Measurements from ENCODE around the gene LRRC25. TPM values are rescaled to one million over a fixed set of nuclear protein-coding genes. Genes with fewer than 3 reads are reported as not detected.
"Not testable (repeated sequence)": the region's sequence is repeated elsewhere in the genome, so short reads cannot be mapped to it uniquely, and the experiment has no call there.

LRRC25 gene
- total and polyA plus RNA-seq, 5 donors = 1.5 to 4.3 (median 3.6) TPM

GRCh38 chr19:18354743-18355142 is 42.7 kb downstream of the LRRC25 start:
- H3K4me1 ChIP-seq (ENCODE audit: control insufficient read depth, insufficient read depth, low read length); DNase-seq; ATAC-seq; H3K27ac ChIP-seq (ENCODE audit: low read length); H3K4me3 ChIP-seq (ENCODE audit: low read length); H3K9me3 ChIP-seq (ENCODE audit: control insufficient read depth, low read length); H3K27me3 ChIP-seq (ENCODE audit: control insufficient read depth, insufficient read depth): not testable (repeated sequence)
- intact Hi-C loops (cut with DNase I) = loop anchor here in 2 of 4 donors (5.0 kb wide), 2 partner anchors 43 to 58 kb away; partner anchors contain the start of gene LRRC25 (in 1 of the 2)
- WGBS = 97% methylated on average over 7 of the region's 7 CpGs

GRCh38 chr19:18353378-18354005 is 43.9 kb downstream of the LRRC25 start:
- WGBS = 92% methylated on average over 8 of the region's 8 CpGs
- no peak for DNase-seq
- H3K4me3 ChIP-seq (ENCODE audit: low read length) = no peak overlapping the region
- no peak overlapping the region for H3K27ac ChIP-seq (ENCODE audit: low read length)
- no peak for ATAC-seq
- no peaks in the 10 kb centered on the region for H3K9me3 ChIP-seq (ENCODE audit: control insufficient read depth, low read length)
- intact Hi-C loops (cut with DNase I) = loop anchor here in 2 of 4 donors (5.0 kb wide), 2 partner anchors 44 to 59 kb away; partner anchors contain the start of gene LRRC25 (in 1 of the 2)
- no peaks in the 10 kb centered on the region for H3K4me1 ChIP-seq (ENCODE audit: control insufficient read depth, insufficient read depth, low read length)
- no peaks in the 10 kb centered on the region for H3K27me3 ChIP-seq (ENCODE audit: control insufficient read depth, insufficient read depth)

GRCh38 chr19:18351544-18351943 is 45.9 kb downstream of the LRRC25 start:
- no peaks in the 10 kb centered on the region for H3K27me3 ChIP-seq (ENCODE audit: control insufficient read depth, insufficient read depth)
- intact Hi-C loops (cut with DNase I) = loop anchor here in 2 of 4 donors (5.0 kb wide), 2 partner anchors 46 to 61 kb away; partner anchors contain the start of gene LRRC25 (in 1 of the 2)
- no peak for DNase-seq
- H3K4me3 ChIP-seq (ENCODE audit: low read length) = no peak overlapping the region
- no peak for ATAC-seq
- no peaks in the 10 kb centered on the region for H3K4me1 ChIP-seq (ENCODE audit: control insufficient read depth, insufficient read depth, low read length)
- WGBS = 91% methylated on average over 7 of the region's 7 CpGs
- no peak overlapping the region for H3K27ac ChIP-seq (ENCODE audit: low read length)
- H3K9me3 ChIP-seq (ENCODE audit: control insufficient read depth, low read length) = no peaks in the 10 kb centered on the region

- intact Hi-C loops (cut with DNase I) = loop anchor here in 2 of 4 donors (5.0 kb wide), 2 partner anchors 47 to 62 kb away; partner anchors contain the start of gene LRRC25 (in 1 of the 2)
- Histone ChIP-seq H3K4me1 (ENCODE audit: control insufficient read depth, insufficient read depth, low read length) (no peaks in the 10 kb centered on the region), H3K27me3 (ENCODE audit: control insufficient read depth, insufficient read depth) (no peaks in the 10 kb centered on the region), H3K27ac (ENCODE audit: low read length) (no peak overlapping the region), H3K9me3 (ENCODE audit: control insufficient read depth, low read length) (no peaks in the 10 kb centered on the region), H3K4me3 (ENCODE audit: low read length) (no peak overlapping the region)
- ATAC-seq = no peak
- DNase-seq = no peak
- WGBS = 85% methylated on average over 9 of the region's 9 CpGs
Observed at GRCh38 chr19:18350490-18350889, 46.9 kb downstream of the LRRC25 start.

- Histone ChIP-seq H3K9me3 (ENCODE audit: control insufficient read depth, low read length) (no peaks in the 10 kb centered on the region), H3K4me3 (ENCODE audit: low read length) (no peak overlapping the region), H3K27ac (ENCODE audit: low read length) (no peak overlapping the region), H3K27me3 (ENCODE audit: control insufficient read depth, insufficient read depth) (no peaks in the 10 kb centered on the region), H3K4me1 (ENCODE audit: control insufficient read depth, insufficient read depth, low read length) (no peaks in the 10 kb centered on the region)
- intact Hi-C loops (cut with DNase I) = loop anchor here (2.0 to 10.0 kb wide), 4 partner anchors 48 to 63 kb away; partner anchors contain the start of gene LRRC25 (in 1 of the 4)
- DNase-seq (peak; percentile 34 to 76 (median 69)), ATAC-seq (peak in 1 of 2 donors; percentile 66)
- 62% methylated on average over 12 of the region's 12 CpGs for WGBS
Observed at GRCh38 chr19:18349524-18350128, 47.8 kb downstream of the LRRC25 start.

- H3K9me3 ChIP-seq (ENCODE audit: control insufficient read depth, low read length); H3K4me1 ChIP-seq (ENCODE audit: control insufficient read depth, insufficient read depth, low read length); H3K4me3 ChIP-seq (ENCODE audit: low read length); DNase-seq; ATAC-seq; H3K27ac ChIP-seq (ENCODE audit: low read length); H3K27me3 ChIP-seq (ENCODE audit: control insufficient read depth, insufficient read depth): not testable (repeated sequence)
- 87% methylated on average over 6 of the region's 6 CpGs for WGBS
- intact Hi-C loops (cut with DNase I) = loop anchor here in 3 of 4 donors (2.0 to 10.0 kb wide), 3 partner anchors 56 to 63 kb away; no protein-coding TSS in a partner anchor
Observed at GRCh38 chr19:18348818-18349339, 48.5 kb downstream of the LRRC25 start.

GRCh38 chr19:18348171-18348570 is 49.3 kb downstream of the LRRC25 start:
- 91% methylated on average over 17 of the region's 17 CpGs for WGBS
- no peaks in the 10 kb centered on the region for H3K27me3 ChIP-seq (ENCODE audit: control insufficient read depth, insufficient read depth)
- no peaks in the 10 kb centered on the region for H3K9me3 ChIP-seq (ENCODE audit: control insufficient read depth, low read length)
- intact Hi-C loops (cut with DNase I) = loop anchor here in 3 of 4 donors (2.0 to 10.0 kb wide), 3 partner anchors 57 to 64 kb away; no protein-coding TSS in a partner anchor
- ATAC-seq (peak in 1 of 2 donors; percentile 13), DNase-seq (no peak)
- H3K4me1 ChIP-seq (ENCODE audit: control insufficient read depth, insufficient read depth, low read length) = no peaks in the 10 kb centered on the region
- no peak overlapping the region for H3K27ac ChIP-seq (ENCODE audit: low read length)
- no peak overlapping the region for H3K4me3 ChIP-seq (ENCODE audit: low read length)

- H3K4me1 ChIP-seq (ENCODE audit: control insufficient read depth, insufficient read depth, low read length) = no peaks in the 10 kb centered on the region
- no peaks in the 10 kb centered on the region for H3K9me3 ChIP-seq (ENCODE audit: control insufficient read depth, low read length)
- no peak overlapping the region for H3K27ac ChIP-seq (ENCODE audit: low read length)
- H3K27me3 ChIP-seq (ENCODE audit: control insufficient read depth, insufficient read depth) = no peaks in the 10 kb centered on the region
- ATAC-seq (no peak), DNase-seq (no peak)
- intact Hi-C loops (cut with DNase I) = loop anchor here in 2 of 4 donors (5.0 to 10.0 kb wide), 2 partner anchors 59 to 66 kb away; no protein-coding TSS in a partner anchor
- 68% methylated on average over 8 of the region's 8 CpGs for WGBS
- H3K4me3 ChIP-seq (ENCODE audit: low read length) = no peak overlapping the region
Observed at GRCh38 chr19:18346091-18346490, 51.3 kb downstream of the LRRC25 start.

GRCh38 chr19:18345296-18345695 is 52.1 kb downstream of the LRRC25 start:
- Histone ChIP-seq H3K4me3 (ENCODE audit: low read length) (no peak overlapping the region), H3K27me3 (ENCODE audit: control insufficient read depth, insufficient read depth) (no peaks in the 10 kb centered on the region), H3K4me1 (ENCODE audit: control insufficient read depth, insufficient read depth, low read length) (no peaks in the 10 kb centered on the region), H3K27ac (ENCODE audit: low read length) (no peak overlapping the region), H3K9me3 (ENCODE audit: control insufficient read depth, low read length) (no peaks in the 10 kb centered on the region)
- WGBS = 94% methylated on average over 6 of the region's 6 CpGs
- no peak for DNase-seq
- intact Hi-C loops (cut with DNase I) = loop anchor here in 2 of 4 donors (5.0 to 10.0 kb wide), 2 partner anchors 60 to 67 kb away; no protein-coding TSS in a partner anchor
- ATAC-seq = no peak

GRCh38 chr19:18344582-18344950 is 52.9 kb downstream of the LRRC25 start:
- DNase-seq (no peak), ATAC-seq (no peak)
- Histone ChIP-seq H3K27ac (ENCODE audit: low read length) (no peak overlapping the region), H3K9me3 (ENCODE audit: control insufficient read depth, low read length) (no peaks in the 10 kb centered on the region), H3K4me1 (ENCODE audit: control insufficient read depth, insufficient read depth, low read length) (no peaks in the 10 kb centered on the region), H3K4me3 (ENCODE audit: low read length) (no peak overlapping the region), H3K27me3 (ENCODE audit: control insufficient read depth, insufficient read depth) (no peaks in the 10 kb centered on the region)
- 68% methylated on average over 13 of the region's 13 CpGs for WGBS
- intact Hi-C loops (cut with DNase I) = loop anchor here in 1 of 4 donors (10.0 kb wide), 1 partner anchor 60 kb away; no protein-coding TSS in a partner anchor
